KMS-11 (cell line): ENCODE measurements around the gene FBXO30.

Experiments used
- H2AFZ ChIP-seq: fragments of 200-600 bp; sonication (generic); 2 replicates; pipeline ENCODE4 v1.6.1; 2016; ENCODE audit warnings: antibody characterized with exemption, mixed run types, low read depth
- H3K27ac ChIP-seq: fragments of 200-600 bp; sonication (generic); 2 replicates; pipeline ENCODE4 v1.6.1; 2016; ENCODE audit warnings: mild to moderate bottlenecking, mixed run types
- H3K27me3 ChIP-seq: fragments of 200-600 bp; sonication (generic); 2 replicates; pipeline ENCODE4 v1.6.1; 2017; ENCODE audit warnings: mild to moderate bottlenecking, low read depth, mixed run types, moderate library complexity; ENCODE audit not compliant: insufficient read depth
- H3K36me3 ChIP-seq: fragments of 200-600 bp; sonication (generic); 2 replicates; pipeline ENCODE4 v1.6.1; 2017; ENCODE audit warnings: mild to moderate bottlenecking, mixed run types; ENCODE audit not compliant: insufficient read depth
- H3K4me1 ChIP-seq: fragments of 200-600 bp; sonication (generic); 2 replicates; pipeline ENCODE4 v1.6.1; 2016; ENCODE audit warnings: mild to moderate bottlenecking, low read depth, mixed run types; ENCODE audit not compliant: poor library complexity, severe bottlenecking
- H3K4me2 ChIP-seq: fragments of 200-600 bp; sonication (generic); 2 replicates; pipeline ENCODE4 v1.7.0; 2016; ENCODE audit warnings: mild to moderate bottlenecking, mixed run types
- H3K4me3 ChIP-seq: fragments of 200-600 bp; sonication (generic); IDR thresholded peaks from 2 replicates; pipeline ENCODE4 v1.6.1; 2017; ENCODE audit warnings: low read depth, low read length, mixed read lengths; ENCODE audit not compliant: insufficient read depth
- H3K79me2 ChIP-seq: fragments of 200-600 bp; sonication (generic); 2 replicates; pipeline ENCODE4 v1.6.1; 2016; ENCODE audit warnings: low read depth, mixed run types; ENCODE audit not compliant: insufficient read depth
- H3K9ac ChIP-seq: fragments of 200-600 bp; sonication (generic); 2 replicates; pipeline ENCODE4 v1.6.1; 2016; ENCODE audit warnings: mild to moderate bottlenecking, mixed run types
- H4K20me1 ChIP-seq: fragments of 200-600 bp; sonication (generic); 2 replicates; pipeline ENCODE4 v1.6.1; 2016; ENCODE audit warnings: mild to moderate bottlenecking, mixed run types; ENCODE audit not compliant: insufficient read depth
- CTCF ChIP-seq: fragments of 200-600 bp; sonication (generic); conservative IDR thresholded peaks from 2 replicates; pipeline ENCODE4 v1.6.1; 2017; ENCODE audit warnings: low read depth, mild to moderate bottlenecking, antibody characterized with exemption, low read length, moderate library complexity, mixed read lengths

Gene FBXO30

GRCh38 chr6:145836772-145837171 lies 22.2 kb upstream of the FBXO30 start:
- Histone ChIP-seq H3K4me3 (no peak overlapping the region), H3K36me3 (no peaks in the 10 kb centered on the region), H3K79me2 (no peaks in the 10 kb centered on the region), H3K4me2 (no peak overlapping the region), H4K20me1 (no peaks in the 10 kb centered on the region), H3K27me3 (no peaks in the 10 kb centered on the region), H3K4me1 (no peaks in the 10 kb centered on the region), H3K9ac (no peak overlapping the region), H3K27ac (no peak overlapping the region), H2AFZ (no peak overlapping the region)
- TF ChIP-seq CTCF, result no peak

GRCh38 chr6:145836170-145836569 lies 21.6 kb upstream of the FBXO30 start:
- H3K4me1 ChIP-seq, result no peaks in the 10 kb centered on the region
- H3K4me3 ChIP-seq, result no peak overlapping the region
- no peaks in the 10 kb centered on the region for H3K79me2 ChIP-seq
- H3K27me3 ChIP-seq, result no peaks in the 10 kb centered on the region
- H4K20me1 ChIP-seq, result no peaks in the 10 kb centered on the region
- no peak for TF ChIP-seq CTCF
- no peaks in the 10 kb centered on the region for H3K36me3 ChIP-seq
- H2AFZ ChIP-seq, result no peak overlapping the region
- H3K9ac ChIP-seq, result no peak overlapping the region
- H3K4me2 ChIP-seq, result no peak overlapping the region
- H3K27ac ChIP-seq, result no peak overlapping the region

- H2AFZ ChIP-seq, result no peak overlapping the region
- H4K20me1 ChIP-seq, result no peaks in the 10 kb centered on the region
- H3K9ac ChIP-seq, result no peak overlapping the region
- H3K4me1 ChIP-seq, result no peaks in the 10 kb centered on the region
- no peaks in the 10 kb centered on the region for H3K36me3 ChIP-seq
- no peak for TF ChIP-seq CTCF
- H3K79me2 ChIP-seq, result no peaks in the 10 kb centered on the region
- no peak overlapping the region for H3K4me2 ChIP-seq
- no peaks in the 10 kb centered on the region for H3K27me3 ChIP-seq
- H3K27ac ChIP-seq, result no peak overlapping the region
- H3K4me3 ChIP-seq, result no peak overlapping the region
These were observed 16.0 kb upstream of the FBXO30 start for GRCh38 chr6:145830612-145831011.

GRCh38 chr6:145829950-145830349 lies 15.4 kb upstream of the FBXO30 start:
- Histone ChIP-seq H3K27ac (no peak overlapping the region), H3K27me3 (no peaks in the 10 kb centered on the region), H3K9ac (no peak overlapping the region), H3K79me2 (no peaks in the 10 kb centered on the region), H3K4me1 (no peaks in the 10 kb centered on the region), H4K20me1 (no peaks in the 10 kb centered on the region), H2AFZ (no peak overlapping the region), H3K36me3 (no peaks in the 10 kb centered on the region), H3K4me3 (no peak overlapping the region), H3K4me2 (no peak overlapping the region)
- TF ChIP-seq CTCF, result no peak

GRCh38 chr6:145829102-145829501 lies 14.5 kb upstream of the FBXO30 start:
- H2AFZ ChIP-seq, result no peak overlapping the region
- H3K4me3 ChIP-seq, result no peak overlapping the region
- H3K27me3 ChIP-seq, result no peaks in the 10 kb centered on the region
- H3K4me1 ChIP-seq, result no peaks in the 10 kb centered on the region
- no peak overlapping the region for H3K4me2 ChIP-seq
- H3K79me2 ChIP-seq, result no peaks in the 10 kb centered on the region
- no peak overlapping the region for H3K27ac ChIP-seq
- H3K36me3 ChIP-seq, result no peaks in the 10 kb centered on the region
- no peak for TF ChIP-seq CTCF
- H3K9ac ChIP-seq, result no peak overlapping the region
- no peaks in the 10 kb centered on the region for H4K20me1 ChIP-seq
